HepG2 (cell line): ENCODE measurements around the gene GOT1. TPM values are rescaled to one million over a fixed set of nuclear protein-coding genes. Genes with fewer than 3 reads are reported as not detected.
A peak's percentile ranks its signal among the peaks of the same experiment; 100 is the strongest.

ENCODE experiments used
- ELF4 ChIP-seq: sonication (generic); formaldehyde crosslinking; IDR thresholded peaks from 2 replicates; pipeline ENCODE4 v1.5.0; 2020; ENCODE audit warnings: missing genetic modification reagents, mild to moderate bottlenecking, moderate library complexity, borderline replicate concordance
- FOXA1 ChIP-seq, 2 experiments: fragments of 450-650 bp in 1 of 2; sonication (generic) in 1 of 2; formaldehyde crosslinking in 1 of 2; IDR thresholded peaks; 2 replicates each; pipeline versions ENCODE4 v1.4.0 to v1.6.1; 2016 to 2020; ENCODE audit warnings: missing genetic modification reagents in 1 of 2
- IRF2 ChIP-seq: IDR thresholded peaks from 2 replicates; pipeline ENCODE4 v1.6.1; 2018; ENCODE audit warnings: missing genetic modification reagents, missing compliant biosample characterization
- JARID2 ChIP-seq: sonication (generic); formaldehyde crosslinking; IDR thresholded peaks from 2 replicates; pipeline ENCODE4 v1.8.1; 2023; ENCODE audit warnings: missing genetic modification reagents, inconsistent platforms; ENCODE audit not compliant: insufficient replicate concordance
- PHF5A ChIP-seq: IDR thresholded peaks from one replicate; pipeline ENCODE4 v1.6.1; 2018; ENCODE audit warnings: low read depth, missing genetic modification reagents; ENCODE audit not compliant: unreplicated experiment
- PITX1 ChIP-seq: sonication (generic); formaldehyde crosslinking; IDR thresholded peaks from 2 replicates; pipeline ENCODE4 v1.5.1; 2020; ENCODE audit warnings: mild to moderate bottlenecking, missing genetic modification reagents
- PPARG ChIP-seq: conservative IDR thresholded peaks from 2 replicates; pipeline ENCODE4 v1.6.1; 2016; ENCODE audit warnings: missing biosample characterization, missing genetic modification reagents
- TAF1 ChIP-seq: sonication (generic); formaldehyde crosslinking; IDR thresholded peaks from 2 replicates; pipeline ENCODE4 v1.4.0; 2020; ENCODE audit warnings: missing genetic modification reagents
- TOE1 ChIP-seq: sonication (generic); formaldehyde crosslinking; IDR thresholded peaks from 2 replicates; pipeline ENCODE4 v1.4.0; 2020; ENCODE audit warnings: mild to moderate bottlenecking, missing genetic modification reagents
- ZEB1 ChIP-seq: IDR thresholded peaks from 2 replicates; pipeline ENCODE4 v1.6.1; 2012; ENCODE audit warnings: mild to moderate bottlenecking, low read depth, inconsistent platforms; ENCODE audit not compliant: insufficient replicate concordance
- ZNF205 ChIP-seq: IDR thresholded peaks from 2 replicates; pipeline ENCODE4 v1.6.1; 2018; ENCODE audit warnings: missing biosample characterization, missing genetic modification reagents
- ZNF629 ChIP-seq: sonication (generic); formaldehyde crosslinking; conservative IDR thresholded peaks from 2 replicates; pipeline ENCODE4 v1.5.0; 2020; ENCODE audit warnings: missing genetic modification reagents
- ZNF724P ChIP-seq: sonication (generic); formaldehyde crosslinking; IDR thresholded peaks from 2 replicates; pipeline ENCODE4 v1.8.0; 2022; ENCODE audit warnings: missing genetic modification reagents, borderline replicate concordance
- ZNF790 ChIP-seq: sonication (generic); formaldehyde crosslinking; IDR thresholded peaks from 2 replicates; pipeline ENCODE4 v1.8.0; 2022; ENCODE audit warnings: missing genetic modification reagents, mild to moderate bottlenecking, borderline replicate concordance
- ZSCAN31 ChIP-seq: sonication (generic); formaldehyde crosslinking; IDR thresholded peaks from 2 replicates; pipeline ENCODE4 v1.5.0; 2020; ENCODE audit warnings: low read depth, mild to moderate bottlenecking, missing genetic modification reagents
- polyA plus RNA-seq, 8 experiments: library from polyadenylated mRNA; depleted of rRNA in 3 of 8; stranded (reverse) in 7 of 8; unstranded in 1 of 8; fragments of >200 nt; fragmentation: Illumina TruSeq in 4 of 8; extraction: Trizol in 4 of 8; gene quantifications; 2 replicates each; pipeline versions ENCODE4 v1.2.1 to v1.2.3, GENCODE V29; 2011 to 2016; ENCODE audit warnings: low read depth in 4 of 8, missing spikeins in 1 of 8, mixed read lengths in 1 of 8; ENCODE audit not compliant: insufficient read depth in 1 of 8
- total RNA-seq, 5 experiments: library from RNA; depleted of rRNA; stranded (reverse); fragments of >200 nt; fragmentation: Illumina TruSeq; extraction: Trizol; gene quantifications; 2 replicates each; pipeline ENCODE4 v1.2.3, GENCODE V29; 2016; ENCODE audit warnings: low read depth in 1 of 5
- TF ChIP-seq, protein P1 (sequence below): sonication (generic); formaldehyde crosslinking; IDR thresholded peaks from 2 replicates; pipeline ENCODE4 v1.4.0; 2020; ENCODE audit warnings: missing genetic modification reagents
- TF ChIP-seq, protein P2 (sequence below), 2 experiments: sonication (generic) in 1 of 2; formaldehyde crosslinking in 1 of 2; IDR thresholded peaks; 2 replicates each; pipeline versions ENCODE4 v1.5.1 to v1.6.1; 2011 to 2020; ENCODE audit warnings: borderline replicate concordance in 1 of 2, low read depth in 1 of 2, low read length in 1 of 2, mild to moderate bottlenecking in 1 of 2, missing genetic modification reagents in 1 of 2, moderate library complexity in 1 of 2
- TF ChIP-seq, protein P3 (sequence below): conservative IDR thresholded peaks from 2 replicates; pipeline ENCODE4 v1.6.1; 2018; ENCODE audit warnings: missing genetic modification reagents
- TF ChIP-seq, protein P4 (sequence below): sonication (generic); formaldehyde crosslinking; IDR thresholded peaks from 2 replicates; pipeline ENCODE4 v1.4.0; 2020; ENCODE audit warnings: mild to moderate bottlenecking, missing genetic modification reagents
- TF ChIP-seq, protein P5 (sequence below): fragments of 450-650 bp; IDR thresholded peaks from 2 replicates; pipeline ENCODE4 v1.6.1; 2016

Gene GOT1
- total and polyA plus RNA-seq, 2 of the 13 experiments (the other 11 are each of a cell fraction or from before 2014, with no cell fraction given) = 81.2 to 102 TPM

DNA sequence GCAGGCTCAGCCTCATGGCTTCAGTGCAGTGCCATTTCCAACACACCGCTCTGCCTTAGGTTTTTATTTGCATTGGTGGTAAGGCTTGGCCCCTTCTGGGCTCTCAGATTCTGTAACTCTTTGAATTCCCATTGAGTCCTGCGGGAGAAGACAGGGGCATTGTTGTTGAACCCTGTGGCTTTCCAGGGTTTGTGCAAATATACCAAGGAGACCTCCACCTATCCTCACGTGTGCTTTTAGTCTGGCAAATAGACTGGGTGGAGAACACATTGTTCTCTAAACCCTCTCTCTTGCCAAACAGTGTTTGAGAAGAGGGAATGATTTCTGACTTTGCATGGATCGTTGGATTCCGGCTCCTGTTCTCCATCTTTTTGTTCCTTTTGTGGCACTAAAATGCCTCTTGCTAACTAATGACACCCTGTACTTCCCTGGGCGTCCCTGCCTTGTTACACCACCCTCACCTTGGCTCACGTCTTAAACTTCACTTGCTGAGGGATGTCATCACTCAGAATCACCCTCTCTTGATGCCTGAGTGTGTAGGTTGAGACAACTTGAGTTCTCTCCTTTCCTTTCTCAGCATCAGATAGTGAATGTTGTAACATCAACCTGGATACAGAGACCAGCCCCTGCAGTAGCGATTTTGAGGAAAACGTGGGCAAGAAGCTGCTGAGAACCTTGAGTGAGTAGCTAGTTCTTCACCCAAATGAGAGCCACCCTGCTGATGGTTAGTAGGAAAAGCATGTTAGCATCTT is 40.5 kb downstream of the GOT1 start (continued):
- TF ChIP-seq, protein P1, sequence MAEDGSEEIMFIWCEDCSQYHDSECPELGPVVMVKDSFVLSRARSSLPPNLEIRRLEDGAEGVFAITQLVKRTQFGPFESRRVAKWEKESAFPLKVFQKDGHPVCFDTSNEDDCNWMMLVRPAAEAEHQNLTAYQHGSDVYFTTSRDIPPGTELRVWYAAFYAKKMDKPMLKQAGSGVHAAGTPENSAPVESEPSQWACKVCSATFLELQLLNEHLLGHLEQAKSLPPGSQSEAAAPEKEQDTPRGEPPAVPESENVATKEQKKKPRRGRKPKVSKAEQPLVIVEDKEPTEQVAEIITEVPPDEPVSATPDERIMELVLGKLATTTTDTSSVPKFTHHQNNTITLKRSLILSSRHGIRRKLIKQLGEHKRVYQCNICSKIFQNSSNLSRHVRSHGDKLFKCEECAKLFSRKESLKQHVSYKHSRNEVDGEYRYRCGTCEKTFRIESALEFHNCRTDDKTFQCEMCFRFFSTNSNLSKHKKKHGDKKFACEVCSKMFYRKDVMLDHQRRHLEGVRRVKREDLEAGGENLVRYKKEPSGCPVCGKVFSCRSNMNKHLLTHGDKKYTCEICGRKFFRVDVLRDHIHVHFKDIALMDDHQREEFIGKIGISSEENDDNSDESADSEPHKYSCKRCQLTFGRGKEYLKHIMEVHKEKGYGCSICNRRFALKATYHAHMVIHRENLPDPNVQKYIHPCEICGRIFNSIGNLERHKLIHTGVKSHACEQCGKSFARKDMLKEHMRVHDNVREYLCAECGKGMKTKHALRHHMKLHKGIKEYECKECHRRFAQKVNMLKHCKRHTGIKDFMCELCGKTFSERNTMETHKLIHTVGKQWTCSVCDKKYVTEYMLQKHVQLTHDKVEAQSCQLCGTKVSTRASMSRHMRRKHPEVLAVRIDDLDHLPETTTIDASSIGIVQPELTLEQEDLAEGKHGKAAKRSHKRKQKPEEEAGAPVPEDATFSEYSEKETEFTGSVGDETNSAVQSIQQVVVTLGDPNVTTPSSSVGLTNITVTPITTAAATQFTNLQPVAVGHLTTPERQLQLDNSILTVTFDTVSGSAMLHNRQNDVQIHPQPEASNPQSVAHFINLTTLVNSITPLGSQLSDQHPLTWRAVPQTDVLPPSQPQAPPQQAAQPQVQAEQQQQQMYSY (CRISPR knock-in tag) = no peak
- TF ChIP-seq TAF1 (CRISPR knock-in tag) = no peak
- no peak for TF ChIP-seq ZNF629 (CRISPR knock-in tag)
- TF ChIP-seq, protein P2, sequence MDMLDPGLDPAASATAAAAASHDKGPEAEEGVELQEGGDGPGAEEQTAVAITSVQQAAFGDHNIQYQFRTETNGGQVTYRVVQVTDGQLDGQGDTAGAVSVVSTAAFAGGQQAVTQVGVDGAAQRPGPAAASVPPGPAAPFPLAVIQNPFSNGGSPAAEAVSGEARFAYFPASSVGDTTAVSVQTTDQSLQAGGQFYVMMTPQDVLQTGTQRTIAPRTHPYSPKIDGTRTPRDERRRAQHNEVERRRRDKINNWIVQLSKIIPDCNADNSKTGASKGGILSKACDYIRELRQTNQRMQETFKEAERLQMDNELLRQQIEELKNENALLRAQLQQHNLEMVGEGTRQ (IDR thresholded peaks at IDR 0.05; ENCODE audit: low read depth, low read length) = peak; percentile 30; the same call in 1 of the 2 replicates
- TF ChIP-seq, protein P2 (CRISPR knock-in tag; IDR thresholded peaks at IDR 0.05; ENCODE audit: borderline replicate concordance) = no peak
- no peak for TF ChIP-seq PPARG
- TF ChIP-seq, protein P3, sequence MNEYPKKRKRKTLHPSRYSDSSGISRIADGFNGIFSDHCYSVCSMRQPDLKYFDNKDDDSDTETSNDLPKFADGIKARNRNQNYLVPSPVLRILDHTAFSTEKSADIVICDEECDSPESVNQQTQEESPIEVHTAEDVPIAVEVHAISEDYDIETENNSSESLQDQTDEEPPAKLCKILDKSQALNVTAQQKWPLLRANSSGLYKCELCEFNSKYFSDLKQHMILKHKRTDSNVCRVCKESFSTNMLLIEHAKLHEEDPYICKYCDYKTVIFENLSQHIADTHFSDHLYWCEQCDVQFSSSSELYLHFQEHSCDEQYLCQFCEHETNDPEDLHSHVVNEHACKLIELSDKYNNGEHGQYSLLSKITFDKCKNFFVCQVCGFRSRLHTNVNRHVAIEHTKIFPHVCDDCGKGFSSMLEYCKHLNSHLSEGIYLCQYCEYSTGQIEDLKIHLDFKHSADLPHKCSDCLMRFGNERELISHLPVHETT = no peak
- TF ChIP-seq JARID2 = no peak
- no peak for TF ChIP-seq ELF4 (CRISPR knock-in tag)
- no peak for TF ChIP-seq ZNF790
- TF ChIP-seq ZSCAN31 = no peak
- no peak for TF ChIP-seq PHF5A (CRISPR knock-in tag)
- no peak for TF ChIP-seq ZNF724P (CRISPR knock-in tag)
- no peak for TF ChIP-seq FOXA1 (IDR thresholded peaks at IDR 0.05)
- TF ChIP-seq FOXA1 (CRISPR knock-in tag; IDR thresholded peaks at IDR 0.05) = peak; percentile 56; the same call in 1 of the 2 replicates
- no peak for TF ChIP-seq ZNF205 (CRISPR knock-in tag)
- TF ChIP-seq, protein P4, sequence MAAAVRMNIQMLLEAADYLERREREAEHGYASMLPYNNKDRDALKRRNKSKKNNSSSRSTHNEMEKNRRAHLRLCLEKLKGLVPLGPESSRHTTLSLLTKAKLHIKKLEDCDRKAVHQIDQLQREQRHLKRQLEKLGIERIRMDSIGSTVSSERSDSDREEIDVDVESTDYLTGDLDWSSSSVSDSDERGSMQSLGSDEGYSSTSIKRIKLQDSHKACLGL = no peak
- no peak for TF ChIP-seq ZEB1
- TF ChIP-seq, protein P5, sequence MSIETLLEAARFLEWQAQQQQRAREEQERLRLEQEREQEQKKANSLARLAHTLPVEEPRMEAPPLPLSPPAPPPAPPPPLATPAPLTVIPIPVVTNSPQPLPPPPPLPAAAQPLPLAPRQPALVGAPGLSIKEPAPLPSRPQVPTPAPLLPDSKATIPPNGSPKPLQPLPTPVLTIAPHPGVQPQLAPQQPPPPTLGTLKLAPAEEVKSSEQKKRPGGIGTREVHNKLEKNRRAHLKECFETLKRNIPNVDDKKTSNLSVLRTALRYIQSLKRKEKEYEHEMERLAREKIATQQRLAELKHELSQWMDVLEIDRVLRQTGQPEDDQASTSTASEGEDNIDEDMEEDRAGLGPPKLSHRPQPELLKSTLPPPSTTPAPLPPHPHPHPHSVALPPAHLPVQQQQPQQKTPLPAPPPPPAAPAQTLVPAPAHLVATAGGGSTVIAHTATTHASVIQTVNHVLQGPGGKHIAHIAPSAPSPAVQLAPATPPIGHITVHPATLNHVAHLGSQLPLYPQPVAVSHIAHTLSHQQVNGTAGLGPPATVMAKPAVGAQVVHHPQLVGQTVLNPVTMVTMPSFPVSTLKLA = no peak
- TF ChIP-seq TOE1 (CRISPR knock-in tag) = no peak
- peak; percentile 64; the same call in 1 of the 2 replicates for TF ChIP-seq PITX1 (CRISPR knock-in tag)
- no peak for TF ChIP-seq IRF2 (CRISPR knock-in tag)
